HEK293T (cell line): ENCODE data around the gene TRPM5.

Experiments
- ARNT ChIP-seq: fragments of 450-650 bp; IDR thresholded peaks from 2 replicates; pipeline ENCODE4 v1.6.1; 2017; ENCODE audit warnings: mild to moderate bottlenecking
- BHLHE40 ChIP-seq: fragments of 450-650 bp; IDR thresholded peaks from 2 replicates; pipeline ENCODE4 v1.6.1; 2016; ENCODE audit warnings: mild to moderate bottlenecking, moderate library complexity, borderline replicate concordance
- CTBP1 ChIP-seq: fragments of 450-650 bp; IDR thresholded peaks from 2 replicates; pipeline ENCODE4 v1.6.1; 2016; ENCODE audit warnings: borderline replicate concordance
- ELF4 ChIP-seq: fragments of 450-650 bp; IDR thresholded peaks from 2 replicates; pipeline ENCODE4 v1.6.1; 2017; ENCODE audit warnings: antibody characterized with exemption
- FOXA1 ChIP-seq: fragments of 450-650 bp; IDR thresholded peaks from 2 replicates; pipeline ENCODE4 v1.6.1; 2016; ENCODE audit warnings: mild to moderate bottlenecking
- FOXM1 ChIP-seq: fragments of 450-650 bp; IDR thresholded peaks from 2 replicates; pipeline ENCODE4 v1.6.1; 2017; ENCODE audit warnings: mild to moderate bottlenecking, borderline replicate concordance
- PKNOX1 ChIP-seq: fragments of 450-650 bp; IDR thresholded peaks from 2 replicates; pipeline ENCODE4 v1.6.1; 2016
- SP1 ChIP-seq: fragments of 450-650 bp; IDR thresholded peaks from 2 replicates; pipeline ENCODE4 v1.6.1; 2017
- SUZ12 ChIP-seq: fragments of 450-650 bp; IDR thresholded peaks from 2 replicates; pipeline ENCODE4 v1.6.1; 2016; ENCODE audit warnings: mild to moderate bottlenecking
- TARDBP ChIP-seq: fragments of 450-650 bp; IDR thresholded peaks from 2 replicates; pipeline ENCODE4 v1.6.1; 2016
- ZNF384 ChIP-seq: fragments of 450-650 bp; IDR thresholded peaks from 2 replicates; pipeline ENCODE4 v1.6.1; 2016

- TF ChIP-seq ZNF384: no peak
- no peak for TF ChIP-seq FOXA1
- no peak for TF ChIP-seq SUZ12
- TF ChIP-seq FOXM1: no peak
- TF ChIP-seq TARDBP: no peak
- no peak for TF ChIP-seq ARNT
- no peak for TF ChIP-seq BHLHE40
- no peak for TF ChIP-seq PKNOX1
- no peak for TF ChIP-seq ELF4
- no peak for TF ChIP-seq CTBP1
- no peak for TF ChIP-seq SP1
Observed at GRCh38 chr11:2461956-2462542, 17.7 kb upstream of the TRPM5 start.
